Fibroblast of peridontal ligament (primary cell): ENCODE data around the gene GRM7.

Experiments
- DNase-seq: peaks from one replicate; pipeline ENCODE4 v3.0.0-alpha.2; 2010; ENCODE audit errors: extremely low read depth

Gene GRM7

GRCh38 chr3:7788881-7789280 is 928.0 kb downstream of the GRM7 start:
- DNase-seq = no peak

- DNase-seq = no peak
Observed at GRCh38 chr3:7789324-7789723, 928.4 kb downstream of the GRM7 start.

GRCh38 chr3:7790141-7790540 is 929.2 kb downstream of the GRM7 start:
- DNase-seq = no peak
